Measurements from ENCODE around the gene CABLES2. TPM values are rescaled to one million over a fixed set of nuclear protein-coding genes. Genes with fewer than 3 reads are reported as not detected.
"Not testable (repeated sequence)": the region's sequence is repeated elsewhere in the genome, so short reads cannot be mapped to it uniquely, and the experiment has no call there.

Gene CABLES2
- total RNA-seq, 4 donors from 2014 or later, result 2.8 to 5.3 (median 3.7) TPM

- WGBS, 2 donors, result 51 to 60% methylated on average over 19 to 21 of the region's 28 CpGs
- no peak within 1 kb of the TSS for H3K4me3 ChIP-seq (ENCODE audit: low read depth, poor library complexity, severe bottlenecking)
- peak; percentile 76 to 93 for DNase-seq (ENCODE audit: low spot score in 2 of 2)
- TF ChIP-seq POLR2A (IDR thresholded peaks at IDR 0.05) (no peak), CTCF (IDR thresholded peaks at IDR 0.05) (no peak)
- intact Hi-C loops (cut with DNase I; ENCODE audit: low total_unique reads), result no loop called here
Measured at GRCh38 chr20:62427172-62428001, 20.3 kb upstream of the CABLES2 start, which contains the start of gene RBBP8NL. TSS of gene RBBP8NL (minus strand) at chr20:62427539. CDS start at chr20:62419647, 7,892 bp downstream.

GRCh38 chr20:62426699-62427131 lies 19.6 kb upstream of the CABLES2 start:
- intact Hi-C loops (cut with DNase I; ENCODE audit: low total_unique reads), result no loop called here

GRCh38 chr20:62426059-62426348 lies 18.9 kb upstream of the CABLES2 start:
- DNase-seq (ENCODE audit: low spot score in 2 of 2); H3K4me3 ChIP-seq (ENCODE audit: low read depth, poor library complexity, severe bottlenecking); intact Hi-C loops (cut with DNase I; ENCODE audit: low total_unique reads): not testable (repeated sequence)
- WGBS, 2 donors, result 92 to 94% methylated on average over 4 of the region's 4 CpGs

More at GRCh38 chr20:62426699-62427131, 19.6 kb upstream of the CABLES2 start:
- no peak for DNase-seq (ENCODE audit: low spot score in 2 of 2)
- no peak overlapping the region for H3K4me3 ChIP-seq (ENCODE audit: low read depth, poor library complexity, severe bottlenecking)
- 40 to 75% methylated on average over 2 to 10 of the region's 22 CpGs for WGBS, 2 donors
- no peak for TF ChIP-seq POLR2A (IDR thresholded peaks at IDR 0.05)
- no peak for TF ChIP-seq CTCF (IDR thresholded peaks at IDR 0.05)

- intact Hi-C loops (cut with DNase I; ENCODE audit: low total_unique reads), result no loop called here
- WGBS, 2 donors, result 84 to 88% methylated on average over 9 to 16 of the region's 21 CpGs
- H3K4me3 ChIP-seq (ENCODE audit: low read depth, poor library complexity, severe bottlenecking), result no peak overlapping the region
- DNase-seq (ENCODE audit: low spot score in 2 of 2), result no peak
- TF ChIP-seq POLR2A (IDR thresholded peaks at IDR 0.05) (no peak), CTCF (IDR thresholded peaks at IDR 0.05) (no peak)
Measured at GRCh38 chr20:62425281-62426058, 18.4 kb upstream of the CABLES2 start.

GRCh38 chr20:62424249-62425107 lies 17.4 kb upstream of the CABLES2 start:
- intact Hi-C loops (cut with DNase I; ENCODE audit: low total_unique reads), result no loop called here
- TF ChIP-seq POLR2A (IDR thresholded peaks at IDR 0.05) (no peak), CTCF (IDR thresholded peaks at IDR 0.05) (no peak)
- H3K4me3 ChIP-seq (ENCODE audit: low read depth, poor library complexity, severe bottlenecking), result no peak overlapping the region
- no peak for DNase-seq (ENCODE audit: low spot score in 2 of 2)
- WGBS, 2 donors, result 49 to 55% methylated on average over 16 to 23 of the region's 23 CpGs
